Left lung (tissue), 10 donors: ENCODE results near the gene SPEN. TPM values are rescaled to one million over a fixed set of nuclear protein-coding genes. Genes with fewer than 3 reads are reported as not detected.

ENCODE experiments used
- ATAC-seq: fragments of 200-7000 bp; cut with Tn5 transposase; one replicate; pipeline ENCODE4 v1.9.1; 2020; ENCODE audit warnings: moderate library complexity
- DNase-seq, 4 donors: peaks; one replicate each; pipeline ENCODE4 v3.0.0-alpha.2; 2013 to 2020
- H3K27ac ChIP-seq, 2 donors: fragments of 200-600 bp; sonication (generic) in 1 of 2; one replicate each; pipeline versions ENCODE4 v1.5.0 to v1.8.0; 2020 to 2021
- H3K27me3 ChIP-seq, 2 donors: fragments of 200-600 bp; sonication (generic) in 1 of 2; one replicate each; pipeline versions ENCODE4 v1.5.0 to v1.8.0; 2020 to 2021
- H3K36me3 ChIP-seq, 2 donors: fragments of 200-600 bp; sonication (generic) in 1 of 2; one replicate each; pipeline versions ENCODE4 v1.5.0 to v1.8.0; 2020 to 2021
- H3K4me1 ChIP-seq, 2 donors: fragments of 200-600 bp; one replicate each; pipeline ENCODE4 v1.8.0; 2021
- H3K4me3 ChIP-seq, 2 donors: fragments of 200-600 bp; sonication (generic) in 1 of 2; one replicate each; pipeline versions ENCODE4 v1.5.0 to v1.8.0; 2020 to 2021; ENCODE audit warnings: mild to moderate bottlenecking in 1 of 2
- H3K9me3 ChIP-seq, 2 donors: fragments of 200-600 bp; sonication (generic) in 1 of 2; one replicate each; pipeline versions ENCODE4 v1.5.0 to v1.8.0; 2020 to 2021
- CTCF ChIP-seq, 2 donors: fragments of 200-600 bp; sonication (generic) in 1 of 2; IDR thresholded peaks; one replicate each; pipeline versions ENCODE4 v1.5.0 to v1.8.0; 2021; ENCODE audit warnings: antibody characterized with exemption in 2 of 2
- intact Hi-C, 2 donors: fragments of 100-400 bp; cut with DNase I; formaldehyde crosslinking; loops; one replicate each; pipeline versions ENCODE4 v1.11.2 to v1.14.2; 2022
- polyA plus RNA-seq, 6 donors: library from polyadenylated mRNA; unstranded; fragments of 120-200 nt; gene quantifications; one replicate each; pipeline ENCODE4 v1.2.1, GENCODE V29; 2013; ENCODE audit not compliant: insufficient read length in 6 of 6
- total RNA-seq, 2 donors: library from RNA; stranded (reverse); fragmentation: NEBNext Ultra II Directional; extraction: Animal tissue kit (Norgen Biotek cat#: 25700); gene quantifications; one replicate each; pipeline ENCODE4 v1.2.1, GENCODE V29; 2021
- donor health status: DM: no; HTN: yes; CAD: no.
- donor health status: DM: no; HTN: no; CAD: no.

Gene SPEN
- total and polyA plus RNA-seq, 8 donors = 37.2 to 71.4 (median 63.3) TPM

- intact Hi-C loops = no loop called here
- no peak overlapping the region for H3K27ac ChIP-seq
- no peak for TF ChIP-seq CTCF (IDR thresholded peaks at IDR 0.05)
- no peaks in the 10 kb centered on the region for H3K36me3 ChIP-seq
- H3K27me3 ChIP-seq = no peaks in the 10 kb centered on the region
- no peak overlapping the region for H3K4me3 ChIP-seq
- no peaks in the 10 kb centered on the region for H3K9me3 ChIP-seq
- H3K4me1 ChIP-seq = peaks cover 0 to 6% of the 10 kb centered on the region in 2 donors
- DNase-seq (no peak), ATAC-seq (no peak)
Measured at GRCh38 chr1:15988856-15989736, 141.6 kb downstream of the SPEN start.

GRCh38 chr1:15989776-15990175 is 142.3 kb downstream of the SPEN start:
- no peak for ATAC-seq
- Histone ChIP-seq H3K27ac (no peak overlapping the region), H3K27me3 (no peaks in the 10 kb centered on the region), H3K36me3 (no peaks in the 10 kb centered on the region), H3K9me3 (no peaks in the 10 kb centered on the region), H3K4me3 (no peak overlapping the region), H3K4me1 (peaks cover 0 to 6% of the 10 kb centered on the region in 2 donors)
- TF ChIP-seq CTCF (IDR thresholded peaks at IDR 0.05) = no peak
- DNase-seq = no peak
- intact Hi-C loops = loop anchor here in 1 of 2 donors (5.0 kb wide), 1 partner anchor 172 kb away; no protein-coding TSS in a partner anchor

Other genes starting within 250 kb of the SPEN start
- 10 to 100 TPM; 24.3 to 37.7 TPM for gene DDI2, start 230.2 kb upstream of the SPEN start, total RNA-seq
- 10 to 100 TPM; 20.4 to 26.1 (median 22.4) TPM for gene DDI2, start 230.2 kb upstream of the SPEN start, polyA plus RNA-seq
- 10 to 100 TPM; 72.9 to 86.8 TPM for gene PLEKHM2, start 163.4 kb upstream of the SPEN start, total RNA-seq
- gene PLEKHM2, start 163.4 kb upstream of the SPEN start, polyA plus RNA-seq = 10 to 100 TPM; 51.5 to 64.3 (median 57.3) TPM
- gene SLC25A34, start 111.4 kb upstream of the SPEN start, total RNA-seq = 1 to 10 TPM; 1.4 to 2.6 TPM
- 1 to 10 TPM; 3.4 to 6.2 (median 4.4) TPM for gene SLC25A34, start 111.4 kb upstream of the SPEN start, polyA plus RNA-seq
- not detected for gene TMEM82, start 105.2 kb upstream of the SPEN start, total RNA-seq
- gene TMEM82, start 105.2 kb upstream of the SPEN start, polyA plus RNA-seq = under 1 TPM in 2 of 6 donors, not detected in 4; 0.14 to 0.15 TPM
- gene FBLIM1, start 88.9 kb upstream of the SPEN start, total RNA-seq = 10 to 100 TPM; 52.3 to 57.1 TPM
- 10 to 100 TPM; 57.3 to 90.0 (median 76.3) TPM for gene FBLIM1, start 88.9 kb upstream of the SPEN start, polyA plus RNA-seq
- 1 to 10 TPM; 1.2 TPM for gene UQCRHL, start 40.1 kb upstream of the SPEN start, total RNA-seq
- 1 to 10 TPM; 2.1 to 3.2 (median 2.5) TPM for gene UQCRHL, start 40.1 kb upstream of the SPEN start, polyA plus RNA-seq
- 10 to 100 TPM; 31.2 to 39.9 TPM for gene ZBTB17, start 128.4 kb downstream of the SPEN start, total RNA-seq
- gene ZBTB17, start 128.4 kb downstream of the SPEN start, polyA plus RNA-seq = 10 to 100 TPM; 27.4 to 46.5 (median 33.1) TPM
- not detected for gene SRARP, start 156.5 kb downstream of the SPEN start, total RNA-seq
- under 1 TPM in 4 of 6 donors, not detected in 2; 0.08 to 0.20 (median 0.10) TPM for gene SRARP, start 156.5 kb downstream of the SPEN start, polyA plus RNA-seq
- gene HSPB7, start 170.3 kb downstream of the SPEN start, total RNA-seq = 10 to 100 TPM in 1 of 2 donors, 1 to 10 TPM in 1; 4.2 to 22.1 TPM
- 1 to 10 TPM; 1.5 to 6.3 (median 2.9) TPM for gene HSPB7, start 170.3 kb downstream of the SPEN start, polyA plus RNA-seq
- under 1 TPM; 0.12 to 0.39 TPM for gene CLCNKA, start 174.3 kb downstream of the SPEN start, total RNA-seq
- 1 to 10 TPM in 2 of 6 donors, under 1 TPM in 4; 0.48 to 1.4 (median 0.88) TPM for gene CLCNKA, start 174.3 kb downstream of the SPEN start, polyA plus RNA-seq
- gene CLCNKB, start 196.1 kb downstream of the SPEN start, total RNA-seq = 1 to 10 TPM in 1 of 2 donors, not detected in 1; 1.1 TPM
- gene CLCNKB, start 196.1 kb downstream of the SPEN start, polyA plus RNA-seq = 1 to 10 TPM; 3.9 to 8.0 (median 5.2) TPM
- gene FAM131C, start 225.9 kb downstream of the SPEN start, total RNA-seq = not detected
- under 1 TPM in 4 of 6 donors, not detected in 2; 0.08 to 0.21 (median 0.17) TPM for gene FAM131C, start 225.9 kb downstream of the SPEN start, polyA plus RNA-seq